Choroid plexus epithelial cell (primary cell): ENCODE data around the gene SP140.
"Not testable (repeated sequence)": the region's sequence is repeated elsewhere in the genome, so short reads cannot be mapped to it uniquely, and the experiment has no call there.

ENCODE experiments used
- DNase-seq: peaks from one replicate; pipeline ENCODE4 v3.0.0-alpha.2; 2010; ENCODE audit warnings: low read depth
- H3K4me3 ChIP-seq: 2 replicates; pipeline ENCODE4 v1.5.1; 2011; ENCODE audit warnings: low read depth, mild to moderate bottlenecking, control low read depth, low read length, moderate library complexity
- TF ChIP-seq, protein P1 (sequence below): conservative IDR thresholded peaks from 2 replicates; pipeline ENCODE4 v1.5.1; 2011; ENCODE audit warnings: low read depth, mild to moderate bottlenecking, control low read depth, inconsistent platforms, low read length, moderate library complexity

Gene SP140

GRCh38 chr2:230335864-230336506, 110.4 kb downstream of the SP140 start:
- TF ChIP-seq, protein P1, sequence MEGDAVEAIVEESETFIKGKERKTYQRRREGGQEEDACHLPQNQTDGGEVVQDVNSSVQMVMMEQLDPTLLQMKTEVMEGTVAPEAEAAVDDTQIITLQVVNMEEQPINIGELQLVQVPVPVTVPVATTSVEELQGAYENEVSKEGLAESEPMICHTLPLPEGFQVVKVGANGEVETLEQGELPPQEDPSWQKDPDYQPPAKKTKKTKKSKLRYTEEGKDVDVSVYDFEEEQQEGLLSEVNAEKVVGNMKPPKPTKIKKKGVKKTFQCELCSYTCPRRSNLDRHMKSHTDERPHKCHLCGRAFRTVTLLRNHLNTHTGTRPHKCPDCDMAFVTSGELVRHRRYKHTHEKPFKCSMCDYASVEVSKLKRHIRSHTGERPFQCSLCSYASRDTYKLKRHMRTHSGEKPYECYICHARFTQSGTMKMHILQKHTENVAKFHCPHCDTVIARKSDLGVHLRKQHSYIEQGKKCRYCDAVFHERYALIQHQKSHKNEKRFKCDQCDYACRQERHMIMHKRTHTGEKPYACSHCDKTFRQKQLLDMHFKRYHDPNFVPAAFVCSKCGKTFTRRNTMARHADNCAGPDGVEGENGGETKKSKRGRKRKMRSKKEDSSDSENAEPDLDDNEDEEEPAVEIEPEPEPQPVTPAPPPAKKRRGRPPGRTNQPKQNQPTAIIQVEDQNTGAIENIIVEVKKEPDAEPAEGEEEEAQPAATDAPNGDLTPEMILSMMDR: no peak
- no peak for DNase-seq
- no peak overlapping the region for H3K4me3 ChIP-seq

GRCh38 chr2:230341936-230342528, 116.5 kb downstream of the SP140 start:
- not testable (repeated sequence) for H3K4me3 ChIP-seq, DNase-seq

DNA sequence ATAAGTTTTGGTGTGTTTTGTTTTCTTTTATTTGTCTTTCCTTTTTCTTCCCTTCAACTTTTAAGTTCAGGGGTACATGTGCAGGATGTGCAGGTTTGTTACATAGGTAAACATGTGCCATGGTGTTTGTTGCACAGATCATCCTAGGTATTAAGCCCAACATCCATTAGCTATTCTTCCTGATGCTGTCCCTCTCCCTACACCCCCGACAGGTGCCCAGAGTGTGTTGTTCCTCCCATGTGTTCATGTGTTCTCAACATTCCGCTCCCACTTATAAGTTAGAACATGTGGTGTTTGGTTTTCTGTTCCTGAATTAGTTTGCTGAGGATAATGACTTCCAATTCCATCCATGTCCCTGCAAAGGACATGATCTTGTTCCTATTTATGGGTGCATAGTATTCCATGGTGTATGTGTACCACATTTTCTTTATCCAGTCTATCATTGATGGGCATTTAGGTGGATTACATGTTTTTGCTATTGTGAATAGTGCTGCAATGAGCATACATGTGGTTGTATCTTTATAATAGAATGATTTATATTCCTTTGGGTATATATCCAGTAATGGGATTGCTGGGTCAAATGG, 117.6 kb downstream of the SP140 start:
- not testable (repeated sequence) for DNase-seq, H3K4me3 ChIP-seq

DNA sequence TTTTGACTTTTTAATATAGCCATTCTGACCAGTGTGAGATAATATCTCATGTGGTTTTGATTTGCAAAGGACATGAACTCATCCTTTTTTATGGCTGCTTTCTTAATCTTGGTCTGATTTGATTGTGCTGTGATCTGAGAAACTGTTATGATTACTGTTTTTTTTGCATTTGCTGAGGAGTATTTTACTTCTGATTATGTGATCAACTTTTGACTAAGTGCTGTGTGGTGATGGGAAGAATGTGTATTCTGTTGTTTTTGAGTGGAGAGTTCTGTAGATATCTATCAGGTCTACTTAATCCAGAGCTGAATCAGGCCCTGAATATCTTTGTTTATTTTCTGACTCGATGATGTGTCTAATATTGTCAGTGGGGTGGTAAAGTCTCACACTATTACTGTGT, 118.2 kb downstream of the SP140 start:
- TF ChIP-seq, protein P1: no peak
- DNase-seq: no peak
- H3K4me3 ChIP-seq: no peak overlapping the region

DNA sequence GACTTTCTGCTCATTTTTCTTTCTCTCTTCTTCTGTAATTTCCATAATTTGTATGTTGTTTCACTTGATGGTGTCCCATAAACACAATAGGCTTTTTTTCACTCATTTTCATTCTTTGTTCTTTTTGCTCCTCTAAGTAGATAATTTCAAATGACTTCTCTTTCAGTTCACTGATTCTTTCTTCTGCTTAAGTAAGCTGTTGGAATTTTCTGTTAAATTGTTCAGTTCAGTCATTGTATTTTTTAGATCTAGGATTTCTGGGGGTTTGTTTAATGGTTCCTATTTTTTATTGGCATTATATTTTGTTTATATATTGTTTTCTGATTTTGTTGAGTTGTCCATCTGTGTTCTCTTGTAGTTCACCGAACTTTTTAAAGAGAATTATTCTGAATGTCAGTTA, 120.9 kb downstream of the SP140 start:
- no peak for DNase-seq
- TF ChIP-seq, protein P1: no peak

DNA sequence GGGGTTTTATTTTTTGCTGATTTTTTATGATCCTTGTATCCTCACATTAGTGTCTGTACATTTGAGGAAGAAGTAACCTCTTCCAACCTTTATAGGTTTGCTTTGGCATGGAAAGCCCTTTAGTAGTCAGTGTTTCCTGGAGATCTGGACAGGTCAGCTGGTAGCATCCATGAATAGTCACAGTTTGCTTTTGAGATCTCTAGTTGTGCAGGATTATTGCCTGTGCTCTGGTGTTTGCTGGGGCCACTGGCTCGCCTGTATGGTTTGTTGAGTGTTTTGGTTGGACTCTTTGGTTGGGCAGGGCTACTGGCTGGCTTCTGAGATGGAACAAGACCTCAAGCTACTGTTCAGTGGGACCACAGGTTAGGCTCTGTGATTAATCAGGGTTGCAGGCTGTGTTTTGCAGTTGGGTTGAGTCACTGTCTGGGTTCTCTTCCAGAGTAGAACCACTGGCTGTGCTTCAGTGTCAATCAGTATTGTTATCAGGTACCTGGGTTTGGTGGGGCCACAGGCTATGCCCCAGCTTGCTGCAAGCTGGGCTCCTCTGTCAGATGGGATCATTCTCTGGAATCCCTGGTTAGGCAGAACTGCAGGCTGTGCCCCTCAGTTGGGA, 121.5 kb downstream of the SP140 start:
- no peak for DNase-seq
- TF ChIP-seq, protein P1: no peak

More for the DNA sequence above, 120.9 kb downstream of the SP140 start:
- H3K4me3 ChIP-seq: no peak overlapping the region

GRCh38 chr2:230347659-230348305, 122.2 kb downstream of the SP140 start:
- H3K4me3 ChIP-seq: no peak overlapping the region
- TF ChIP-seq, protein P1: no peak
- peak; percentile 60 for DNase-seq

More for the DNA sequence above, 121.5 kb downstream of the SP140 start:
- H3K4me3 ChIP-seq: no peak overlapping the region
